Body of pancreas (tissue), 4 donors: Measurements from ENCODE around the gene ZNF687. TPM values are rescaled to one million over a fixed set of nuclear protein-coding genes. Genes with fewer than 3 reads are reported as not detected.

Experiments used
- ATAC-seq: fragments of 150-250 bp; one replicate; pipeline ENCODE4 v1.9.1; 2016
- DNase-seq, 4 donors: peaks; one replicate each; pipeline ENCODE4 v3.0.0-alpha.2; 2019
- H3K27ac ChIP-seq, 4 donors: fragments of 200-600 bp; sonication (generic); 1 replicate in 3 of 4; 2 replicates in 1 of 4; pipeline versions ENCODE4 v1.5.1 to v1.6.1; 2016 to 2019; ENCODE audit warnings: mild to moderate bottlenecking in 1 of 4, mixed read lengths in 1 of 4, moderate library complexity in 1 of 4
- H3K27me3 ChIP-seq, 2 donors: fragments of 200-600 bp; sonication (generic); one replicate each; pipeline ENCODE4 v1.6.0; 2016; ENCODE audit warnings: mild to moderate bottlenecking in 1 of 2
- H3K36me3 ChIP-seq, 2 donors: fragments of 200-600 bp; sonication (generic); replicated peaks in 1 of 2; 2 replicates each; pipeline ENCODE4 v1.5.1; 2016; ENCODE audit warnings: low read depth in 2 of 2; ENCODE audit not compliant: insufficient read depth in 1 of 2
- H3K4me1 ChIP-seq: fragments of 200-600 bp; sonication (generic); one replicate; pipeline ENCODE4 v1.6.0; 2016
- H3K4me3 ChIP-seq, 2 donors: fragments of 200-600 bp; sonication (generic); 1 replicate in 1 of 2; 2 replicates in 1 of 2; pipeline ENCODE4 v1.5.1; 2016 to 2019
- H3K9me3 ChIP-seq, 3 donors: fragments of 200-600 bp; sonication (generic); 1 replicate in 2 of 3; 2 replicates in 1 of 3; pipeline ENCODE4 v1.5.1; 2016
- POLR2A ChIP-seq, 3 donors: fragments of 450-650 bp; IDR thresholded peaks; one replicate each; pipeline ENCODE4 v1.6.1; 2016; ENCODE audit warnings: antibody characterized with exemption in 3 of 3, mild to moderate bottlenecking in 2 of 3
- WGBS, 2 donors: methylation state at CpG; one replicate each; pipeline ENCODE4 v1.1.5; 2017; 5-methylcytosine and 5-hydroxymethylcytosine counted together
- intact Hi-C: fragments of 100-400 bp; cut with DNase I; formaldehyde crosslinking; loops from one replicate; pipeline ENCODE4 v1.15.1; 2023
- total RNA-seq, 2 donors: library from RNA; depleted of rRNA; stranded (reverse); fragments of >200 nt; gene quantifications; one replicate each; pipeline ENCODE4 v1.1.0, GENCODE V29; 2016
- TF ChIP-seq, protein P1 (sequence below), 7 experiments: fragments of 450-650 bp in 4 of 7; fragments of 200-600 bp in 3 of 7; sonication (generic) in 3 of 7; IDR thresholded peaks; one replicate each; pipeline ENCODE4 v1.5.1; 2016 to 2019; ENCODE audit warnings: antibody characterized with exemption in 7 of 7

Gene ZNF687
- total RNA-seq, 2 donors from 2014 or later, result 15.0 to 24.4 TPM

DNA sequence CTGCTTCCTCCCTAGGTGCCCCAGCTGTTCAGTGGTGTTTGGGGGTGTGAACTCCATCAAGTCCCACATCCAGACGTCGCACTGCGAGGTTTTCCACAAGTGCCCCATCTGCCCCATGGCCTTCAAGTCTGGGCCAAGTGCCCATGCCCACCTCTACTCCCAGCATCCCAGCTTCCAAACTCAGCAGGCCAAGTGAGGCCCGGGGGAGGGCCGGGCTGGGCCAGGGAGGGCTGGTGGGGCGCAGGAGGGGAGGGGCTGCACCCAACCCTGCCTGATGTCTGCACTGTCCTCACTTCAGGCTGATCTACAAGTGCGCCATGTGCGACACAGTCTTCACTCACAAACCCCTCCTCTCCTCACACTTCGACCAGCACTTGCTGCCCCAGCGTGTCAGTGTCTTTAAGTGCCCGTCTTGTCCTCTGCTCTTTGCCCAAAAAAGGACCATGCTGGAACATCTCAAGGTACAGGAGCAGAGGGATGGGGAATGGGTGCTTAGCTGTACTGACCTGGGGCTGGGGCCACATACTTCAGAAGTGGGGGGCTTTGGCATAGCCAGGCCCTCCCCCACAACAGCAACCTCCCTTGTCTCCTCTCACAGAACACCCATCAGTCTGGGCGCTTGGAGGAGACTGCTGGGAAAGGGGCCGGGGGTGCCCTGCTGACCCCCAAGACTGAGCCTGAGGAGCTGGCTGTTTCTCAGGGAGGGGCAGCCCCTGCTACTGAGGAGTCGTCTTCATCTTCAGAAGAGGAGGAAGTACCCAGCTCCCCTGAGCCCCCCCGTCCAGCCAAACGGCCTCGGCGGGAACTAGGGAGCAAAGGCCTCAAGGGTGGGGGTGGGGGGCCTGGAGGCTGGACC, 7.2 kb downstream of the ZNF687 start:
- intact Hi-C loops, result no loop called here
- H3K9me3 ChIP-seq, result no peaks in the 10 kb centered on the region
- H3K36me3 ChIP-seq, result peaks cover 8 to 45% of the 10 kb centered on the region in 2 donors
- DNase-seq (no peak), ATAC-seq (no peak)
- WGBS, 2 donors, result 74 to 84% methylated on average over 9 to 18 of the region's 18 CpGs
- TF ChIP-seq, protein P1, sequence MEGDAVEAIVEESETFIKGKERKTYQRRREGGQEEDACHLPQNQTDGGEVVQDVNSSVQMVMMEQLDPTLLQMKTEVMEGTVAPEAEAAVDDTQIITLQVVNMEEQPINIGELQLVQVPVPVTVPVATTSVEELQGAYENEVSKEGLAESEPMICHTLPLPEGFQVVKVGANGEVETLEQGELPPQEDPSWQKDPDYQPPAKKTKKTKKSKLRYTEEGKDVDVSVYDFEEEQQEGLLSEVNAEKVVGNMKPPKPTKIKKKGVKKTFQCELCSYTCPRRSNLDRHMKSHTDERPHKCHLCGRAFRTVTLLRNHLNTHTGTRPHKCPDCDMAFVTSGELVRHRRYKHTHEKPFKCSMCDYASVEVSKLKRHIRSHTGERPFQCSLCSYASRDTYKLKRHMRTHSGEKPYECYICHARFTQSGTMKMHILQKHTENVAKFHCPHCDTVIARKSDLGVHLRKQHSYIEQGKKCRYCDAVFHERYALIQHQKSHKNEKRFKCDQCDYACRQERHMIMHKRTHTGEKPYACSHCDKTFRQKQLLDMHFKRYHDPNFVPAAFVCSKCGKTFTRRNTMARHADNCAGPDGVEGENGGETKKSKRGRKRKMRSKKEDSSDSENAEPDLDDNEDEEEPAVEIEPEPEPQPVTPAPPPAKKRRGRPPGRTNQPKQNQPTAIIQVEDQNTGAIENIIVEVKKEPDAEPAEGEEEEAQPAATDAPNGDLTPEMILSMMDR (IDR thresholded peaks at IDR 0.05), result no peak
- TF ChIP-seq POLR2A (IDR thresholded peaks at IDR 0.05), result no peak
- H3K27ac ChIP-seq, result no peak overlapping the region
- no peaks in the 10 kb centered on the region for H3K27me3 ChIP-seq
- no peak overlapping the region for H3K4me3 ChIP-seq
- peaks cover 8% of the 10 kb centered on the region for H3K4me1 ChIP-seq

DNA sequence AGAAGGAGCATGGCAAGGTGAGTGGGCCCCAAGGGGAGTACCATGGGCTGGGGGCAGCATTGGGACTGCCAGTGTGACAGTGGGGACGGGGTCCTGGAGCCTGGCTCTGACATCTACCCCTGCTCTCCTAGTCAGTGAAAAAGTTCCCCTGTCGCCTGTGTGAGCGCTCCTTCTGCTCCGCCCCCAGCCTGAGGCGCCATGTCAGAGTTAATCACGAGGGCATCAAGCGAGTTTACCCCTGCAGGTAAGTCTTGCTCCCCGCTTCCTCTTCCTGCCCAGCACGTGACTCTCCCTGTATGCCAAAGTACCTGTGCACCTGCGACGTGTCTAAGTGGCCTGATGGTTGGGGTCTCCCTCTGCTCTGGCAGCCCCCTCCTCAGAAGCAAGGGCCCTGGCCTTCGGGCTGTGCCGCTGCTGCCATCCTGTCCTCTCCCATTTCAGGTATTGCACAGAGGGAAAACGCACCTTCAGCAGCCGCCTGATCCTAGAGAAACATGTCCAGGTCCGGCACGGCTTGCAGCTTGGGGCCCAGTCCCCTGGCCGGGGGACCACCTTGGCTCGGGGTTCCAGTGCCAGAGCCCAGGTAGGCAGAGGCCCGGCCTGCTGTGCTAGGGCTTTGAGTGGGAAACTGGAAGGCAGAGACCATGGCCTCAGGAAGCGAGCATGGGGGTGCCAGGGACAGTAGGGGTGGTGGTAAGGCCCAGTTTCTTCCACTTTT, 8.1 kb downstream of the ZNF687 start:
- TF ChIP-seq, protein P1 (IDR thresholded peaks at IDR 0.05), result no peak
- TF ChIP-seq POLR2A (IDR thresholded peaks at IDR 0.05), result no peak
- H3K4me3 ChIP-seq, result no peak overlapping the region
- peaks cover 8 to 49% of the 10 kb centered on the region in 2 donors for H3K36me3 ChIP-seq
- no peak overlapping the region for H3K27ac ChIP-seq
- H3K27me3 ChIP-seq, result no peaks in the 10 kb centered on the region
- DNase-seq (no peak), ATAC-seq (no peak)
- intact Hi-C loops, result no loop called here
- H3K9me3 ChIP-seq, result no peaks in the 10 kb centered on the region
- no peaks in the 10 kb centered on the region for H3K4me1 ChIP-seq
- WGBS, 2 donors, result 85 to 96% methylated on average over 12 to 21 of the region's 21 CpGs

DNA sequence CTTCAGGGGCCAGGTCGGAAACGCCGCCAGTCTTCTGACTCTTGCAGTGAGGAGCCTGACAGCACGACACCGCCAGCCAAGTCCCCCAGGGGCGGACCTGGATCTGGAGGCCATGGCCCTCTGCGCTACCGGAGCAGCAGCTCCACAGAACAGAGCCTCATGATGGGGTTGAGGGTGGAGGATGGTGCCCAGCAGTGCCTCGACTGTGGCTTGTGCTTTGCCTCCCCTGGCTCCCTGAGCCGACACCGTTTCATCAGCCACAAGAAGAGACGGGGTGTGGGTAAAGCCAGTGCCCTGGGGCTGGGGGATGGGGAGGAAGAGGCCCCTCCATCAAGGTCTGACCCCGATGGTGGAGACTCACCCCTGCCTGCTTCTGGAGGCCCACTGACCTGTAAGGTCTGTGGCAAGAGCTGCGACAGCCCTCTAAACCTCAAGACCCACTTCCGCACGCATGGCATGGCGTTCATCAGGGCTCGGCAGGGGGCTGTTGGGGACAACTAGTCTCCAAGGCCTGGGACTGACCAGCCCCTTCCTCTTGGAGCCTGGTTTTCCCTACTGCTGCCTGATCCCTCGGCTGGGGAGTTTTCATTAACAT, 8.7 kb downstream of the ZNF687 start:
- Histone ChIP-seq H3K4me1 (no peaks in the 10 kb centered on the region), H3K27me3 (no peaks in the 10 kb centered on the region), H3K9me3 (no peaks in the 10 kb centered on the region), H3K4me3 (no peak overlapping the region), H3K27ac (no peak overlapping the region), H3K36me3 (peaks cover 8 to 54% of the 10 kb centered on the region in 2 donors)
- intact Hi-C loops, result no loop called here
- no peak for ATAC-seq
- WGBS, 2 donors, result 84 to 87% methylated on average over 10 to 19 of the region's 19 CpGs
- TF ChIP-seq, protein P1 (IDR thresholded peaks at IDR 0.05), result no peak
- no peak for TF ChIP-seq POLR2A (IDR thresholded peaks at IDR 0.05)
- DNase-seq, result no peak

DNA sequence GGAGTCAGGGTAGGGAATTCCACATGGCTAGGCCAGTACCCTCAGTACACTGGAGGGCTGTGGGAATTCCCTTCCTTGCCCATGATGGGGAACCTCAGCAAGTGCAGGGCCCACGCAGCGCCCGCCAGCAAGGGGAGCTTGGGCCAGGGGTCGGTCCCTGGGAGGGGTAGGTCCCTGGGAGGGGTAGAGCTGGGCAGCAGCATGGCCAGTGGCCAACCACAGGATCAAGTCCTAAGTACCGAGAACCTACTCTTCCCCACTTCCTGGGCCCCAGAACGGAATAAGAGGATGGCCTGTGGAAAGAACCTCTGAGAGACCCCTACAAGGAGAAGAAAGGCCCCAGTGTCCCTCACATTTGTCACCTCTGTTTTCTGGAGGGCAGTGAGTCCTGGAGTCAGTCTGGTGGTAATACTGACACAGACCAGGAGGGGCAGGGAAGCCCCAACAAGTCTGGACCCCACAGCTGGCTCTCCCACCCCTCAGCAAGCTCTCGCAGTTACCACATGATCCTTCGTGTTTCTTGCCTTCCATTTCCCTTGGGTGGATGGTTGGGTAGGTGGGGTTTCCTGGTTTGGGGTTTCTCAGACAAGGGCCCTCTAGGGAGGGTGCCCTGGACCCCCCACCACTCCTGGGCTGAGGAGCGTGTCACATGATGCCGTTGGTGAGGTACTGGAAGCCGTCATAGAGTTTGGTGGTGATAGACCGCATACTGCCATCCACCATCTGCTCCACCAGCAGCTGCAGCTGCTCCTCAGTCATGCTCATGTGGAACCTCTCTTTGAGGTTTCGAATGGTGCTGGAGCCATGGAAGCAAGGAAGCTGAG, 10.3 kb downstream of the ZNF687 start:
- Histone ChIP-seq H3K36me3 (peaks cover under 1 to 42% of the 10 kb centered on the region in 2 donors), H3K4me3 (no peak overlapping the region), H3K4me1 (no peaks in the 10 kb centered on the region), H3K9me3 (no peaks in the 10 kb centered on the region), H3K27me3 (no peaks in the 10 kb centered on the region), H3K27ac (no peak overlapping the region)
- DNase-seq (no peak), ATAC-seq (no peak)
- WGBS, 2 donors, result 79 to 88% methylated on average over 12 to 13 of the region's 13 CpGs
- TF ChIP-seq, protein P1 (IDR thresholded peaks at IDR 0.05), result no peak
- no peak for TF ChIP-seq POLR2A (IDR thresholded peaks at IDR 0.05)
- intact Hi-C loops, result no loop called here
